DMS153 treated with DMSO at 0.1 percent for 48 hours (cell line): ENCODE data around the gene UBE2F.
"Not testable (repeated sequence)": the region's sequence is repeated elsewhere in the genome, so short reads cannot be mapped to it uniquely, and the experiment has no call there.

Experiments
- DNase-seq: peaks from one replicate; lab custom pipeline; 2025; ENCODE audit not compliant: unreplicated experiment; lab: John Stamatoyannopoulos, UW

Gene UBE2F

GRCh38 chr2:238043851-238044250 lies 77.0 kb downstream of the UBE2F start:
- DNase-seq = no peak

- no peak for DNase-seq
Measured at GRCh38 chr2:238045575-238045974, 78.8 kb downstream of the UBE2F start.

- no peak for DNase-seq
Measured at GRCh38 chr2:238046725-238047270, 80.0 kb downstream of the UBE2F start.

GRCh38 chr2:238053191-238053776 lies 86.5 kb downstream of the UBE2F start:
- DNase-seq = no peak

- no peak for DNase-seq
Measured at GRCh38 chr2:238055841-238056240, 89.0 kb downstream of the UBE2F start.

- DNase-seq = not testable (repeated sequence)
Measured at GRCh38 chr2:238057696-238058575, 91.1 kb downstream of the UBE2F start.

GRCh38 chr2:238059505-238059904 lies 92.7 kb downstream of the UBE2F start:
- no peak for DNase-seq

GRCh38 chr2:238060096-238060541 lies 93.3 kb downstream of the UBE2F start:
- no peak for DNase-seq

GRCh38 chr2:238060542-238061314 lies 93.9 kb downstream of the UBE2F start, which contains the start of gene SCLY:
Gene SCLY (plus strand): TSS chr2:238061001. CDS start chr2:238061055, 54 bp downstream.
- DNase-seq = peak; percentile 88

GRCh38 chr2:238061315-238062202 lies 94.7 kb downstream of the UBE2F start:
- DNase-seq = peak; percentile 12

- no peak for DNase-seq
Measured at GRCh38 chr2:238063414-238064189, 96.8 kb downstream of the UBE2F start.

- no peak for DNase-seq
Measured at GRCh38 chr2:238064376-238064775, 97.6 kb downstream of the UBE2F start.

- DNase-seq = no peak
Measured at GRCh38 chr2:238065071-238065846, 98.4 kb downstream of the UBE2F start.

- DNase-seq = no peak
Measured at GRCh38 chr2:238066218-238066617, 99.4 kb downstream of the UBE2F start.

GRCh38 chr2:238066718-238067117 lies 99.9 kb downstream of the UBE2F start:
- not testable (repeated sequence) for DNase-seq

- DNase-seq = no peak
Measured at GRCh38 chr2:238067939-238068338, 101.1 kb downstream of the UBE2F start.

GRCh38 chr2:238069021-238069709 lies 102.4 kb downstream of the UBE2F start:
- no peak for DNase-seq

- no peak for DNase-seq
Measured at GRCh38 chr2:238069877-238070276, 103.1 kb downstream of the UBE2F start.
